Limb (tissue), 2 donors: ENCODE measurements around the gene ORAI3.

Experiments used
- DNase-seq, 2 donors: peaks; one replicate each; pipeline ENCODE4 v3.0.0-alpha.2; 2016; ENCODE audit errors: extremely low spot score in 2 of 2

Gene ORAI3

DNA sequence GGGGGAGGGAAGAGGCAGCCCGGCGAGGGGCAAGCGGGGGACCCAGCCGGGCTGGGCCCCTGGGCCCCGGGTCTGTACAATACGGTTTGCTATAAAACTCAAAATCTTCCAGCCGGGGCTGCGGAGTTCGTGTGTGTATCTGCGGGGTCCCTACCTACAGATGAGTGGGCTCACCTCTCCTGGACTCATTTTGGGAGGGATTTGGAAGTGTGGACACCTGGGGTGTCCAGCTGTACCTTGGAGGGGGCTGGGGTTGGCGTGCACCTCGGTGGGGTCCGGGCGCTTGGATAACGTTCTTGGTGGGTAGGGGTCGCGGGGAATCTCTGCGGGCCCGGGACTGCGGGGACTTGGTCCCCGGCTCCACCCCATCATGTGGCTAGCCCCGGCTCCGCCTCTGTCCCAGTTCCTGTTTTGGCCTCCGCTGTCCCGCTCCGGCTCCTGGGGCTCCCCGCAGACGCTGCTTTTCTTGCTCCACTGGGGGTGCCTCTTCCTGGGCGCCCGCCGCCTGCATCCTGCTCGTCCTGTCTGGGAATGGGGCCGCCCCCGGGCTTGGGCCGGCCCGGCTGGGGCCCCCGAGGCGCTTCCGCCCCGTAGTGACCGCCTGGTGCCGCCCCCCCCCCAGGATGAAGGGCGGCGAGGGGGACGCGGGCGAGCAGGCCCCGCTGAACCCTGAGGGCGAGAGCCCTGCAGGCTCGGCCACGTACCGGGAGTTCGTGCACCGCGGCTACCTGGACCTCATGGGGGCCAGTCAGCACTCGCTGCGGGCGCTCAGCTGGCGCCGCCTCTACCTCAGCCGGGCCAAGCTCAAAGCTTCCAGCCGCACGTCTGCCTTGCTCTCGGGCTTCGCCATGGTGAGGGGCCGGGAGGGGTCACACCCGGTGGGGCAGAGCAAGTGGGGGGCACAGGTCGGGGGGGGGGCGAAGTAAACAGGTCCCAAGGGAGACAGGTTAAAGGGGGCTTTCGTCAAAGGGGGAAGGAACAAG is at the start of gene ORAI3:
Gene ORAI3 (plus strand): TSS at position 402 of the 983 bp plus-strand sequence. CDS start 222 bp downstream, at position 624.
- peak; percentile 35 to 81 for DNase-seq

DNA sequence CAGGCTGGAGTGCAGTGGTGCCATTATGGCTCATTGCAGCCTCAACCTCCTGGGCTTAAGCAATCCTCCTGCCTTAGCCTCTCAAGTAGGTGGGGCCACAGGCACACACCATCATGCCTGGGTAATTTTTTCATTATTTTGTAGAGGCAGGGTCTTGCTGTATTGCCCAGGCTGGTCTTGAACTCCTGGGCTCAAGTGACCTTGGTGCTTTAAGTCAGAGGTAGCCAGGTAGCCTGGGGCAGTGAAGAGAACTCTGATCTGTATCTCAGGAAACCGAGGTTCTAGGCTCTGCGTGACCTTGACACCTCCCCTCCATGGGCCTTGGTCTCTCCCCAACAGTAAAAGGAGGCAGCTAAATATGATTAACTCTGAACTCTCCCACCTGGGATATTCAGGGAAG is 49.1 kb upstream of the ORAI3 start:
- no peak for DNase-seq

DNA sequence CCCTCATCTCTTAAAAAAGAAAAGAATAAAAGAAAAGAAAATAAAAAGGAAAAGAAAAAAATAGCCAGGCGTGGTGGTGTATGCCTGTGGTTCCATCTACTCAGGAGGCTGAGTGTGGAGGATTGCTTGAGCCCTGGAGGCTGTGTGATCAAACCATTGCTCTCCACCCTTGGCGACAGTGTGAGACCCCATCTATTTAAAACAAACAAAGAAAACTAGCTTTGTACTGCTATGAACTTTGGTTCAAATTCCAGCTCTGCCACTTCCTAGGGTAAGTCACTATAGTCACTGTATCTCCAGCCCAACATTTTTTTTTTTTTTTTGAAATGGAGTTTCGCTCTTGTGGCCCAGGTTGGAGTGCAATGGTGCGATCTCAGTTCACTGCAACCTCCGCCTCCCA is 48.3 kb upstream of the ORAI3 start:
- no peak for DNase-seq

DNA sequence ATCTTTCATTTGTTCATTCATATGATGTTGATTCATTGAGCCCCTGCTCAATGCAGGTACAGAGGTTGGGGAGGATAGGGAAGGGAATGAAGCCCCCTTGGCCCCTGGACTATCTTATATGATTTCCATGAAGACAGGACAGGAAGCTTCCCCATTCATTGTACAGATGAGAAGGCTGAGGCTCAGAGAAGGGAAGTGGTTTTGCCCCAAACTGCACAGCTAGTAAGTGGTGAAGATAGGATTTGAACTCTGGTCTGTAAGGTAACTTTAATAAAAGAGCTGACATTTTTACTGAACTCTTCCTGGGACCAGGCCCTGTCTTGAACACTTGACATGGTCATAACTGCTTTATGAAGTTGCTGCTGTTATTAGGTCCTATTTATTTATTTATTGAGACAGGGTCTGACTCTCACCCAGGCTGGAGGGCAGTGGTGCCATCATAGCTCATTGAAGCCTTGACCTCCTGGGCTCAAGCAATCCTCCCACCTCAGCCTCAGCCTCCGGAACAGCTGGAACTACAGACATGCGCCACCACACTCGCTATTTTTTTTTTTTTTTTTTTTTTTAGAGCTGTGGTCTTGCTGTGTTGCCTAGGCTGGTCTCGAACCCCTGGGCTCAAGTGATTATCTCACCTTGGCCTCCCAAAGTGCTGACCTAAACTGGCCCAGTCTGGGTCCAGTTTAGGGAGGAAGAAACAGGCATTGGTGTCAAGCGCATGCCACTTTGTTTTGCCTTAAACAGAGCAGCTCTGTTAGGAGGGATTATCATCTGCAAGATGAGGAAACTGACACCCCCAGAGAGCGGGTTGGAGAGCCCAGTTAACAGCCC is 47.5 kb upstream of the ORAI3 start:
- DNase-seq, result no peak

DNA sequence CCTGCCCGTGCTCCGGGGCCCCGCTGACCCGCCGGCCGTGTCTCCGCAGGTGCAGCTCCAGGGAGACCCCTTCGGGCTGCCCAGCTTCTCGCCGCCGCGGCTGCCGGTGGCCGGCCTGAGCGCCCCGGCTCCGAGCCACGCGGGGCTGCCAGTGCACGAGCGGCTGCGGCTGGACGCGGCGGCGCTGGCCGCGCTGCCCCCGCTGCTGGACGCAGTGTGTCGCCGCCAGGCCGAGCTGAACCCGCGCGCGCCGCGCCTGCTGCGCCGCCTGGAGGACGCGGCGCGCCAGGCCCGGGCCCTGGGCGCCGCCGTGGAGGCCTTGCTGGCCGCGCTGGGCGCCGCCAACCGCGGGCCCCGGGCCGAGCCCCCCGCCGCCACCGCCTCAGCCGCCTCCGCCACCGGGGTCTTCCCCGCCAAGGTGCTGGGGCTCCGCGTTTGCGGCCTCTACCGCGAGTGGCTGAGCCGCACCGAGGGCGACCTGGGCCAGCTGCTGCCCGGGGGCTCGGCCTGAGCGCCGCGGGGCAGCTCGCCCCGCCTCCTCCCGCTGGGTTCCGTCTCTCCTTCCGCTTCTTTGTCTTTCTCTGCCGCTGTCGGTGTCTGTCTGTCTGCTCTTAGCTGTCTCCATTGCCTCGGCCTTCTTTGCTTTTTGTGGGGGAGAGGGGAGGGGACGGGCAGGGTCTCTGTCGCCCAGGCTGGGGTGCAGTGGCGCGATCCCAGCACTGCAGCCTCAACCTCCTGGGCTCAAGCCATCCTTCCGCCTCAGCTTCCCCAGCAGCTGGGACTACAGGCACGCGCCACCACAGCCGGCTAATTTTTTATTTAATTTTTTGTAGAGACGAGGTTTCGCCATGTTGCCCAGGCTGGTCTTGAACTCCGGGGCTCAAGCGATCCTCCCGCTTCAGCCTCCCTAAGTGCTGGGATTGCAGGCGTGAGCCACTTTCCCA is 46.6 kb upstream of the ORAI3 start:
- peak in 1 of 2 donors; percentile 85 for DNase-seq

DNA sequence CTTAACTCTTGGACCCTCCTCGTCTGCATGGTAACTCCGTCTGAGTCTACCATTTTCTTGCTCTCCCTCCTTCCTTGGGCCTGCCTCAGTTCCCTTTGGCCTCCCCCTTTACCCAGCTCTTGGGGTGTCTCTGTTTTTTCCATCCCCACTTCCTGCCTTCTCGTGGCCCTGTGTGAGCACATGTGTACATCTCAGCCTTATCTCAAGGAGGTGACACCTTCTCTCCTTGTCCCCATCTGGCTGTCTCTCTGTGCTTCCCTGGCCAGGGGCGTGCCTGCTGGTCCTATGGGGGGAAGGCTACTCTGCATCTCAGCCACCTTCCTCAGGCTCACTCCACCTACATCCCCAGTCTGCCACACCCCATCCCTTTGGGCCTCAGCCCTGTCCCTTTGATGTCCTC is 45.9 kb upstream of the ORAI3 start:
- DNase-seq, result no peak

DNA sequence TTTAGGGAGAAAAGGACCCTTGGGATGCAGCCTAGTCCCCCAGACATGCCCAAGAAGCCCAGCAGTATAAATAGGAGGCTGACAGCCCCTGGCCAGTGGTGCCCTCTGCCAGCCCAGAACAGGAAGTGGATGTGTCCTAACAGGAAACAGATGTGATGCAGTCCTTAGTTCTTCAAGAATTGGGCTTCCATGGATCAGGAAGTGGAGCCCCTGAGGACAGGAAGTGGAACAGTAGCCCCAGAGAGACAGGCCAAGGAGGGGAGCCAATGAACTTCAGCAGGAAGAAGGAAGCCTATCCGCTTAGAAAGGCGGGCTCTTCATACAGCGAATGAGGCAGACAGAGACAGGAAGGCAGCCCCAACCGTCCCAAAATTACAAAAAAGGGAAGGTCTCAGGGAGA is 45.3 kb upstream of the ORAI3 start:
- no peak for DNase-seq

DNA sequence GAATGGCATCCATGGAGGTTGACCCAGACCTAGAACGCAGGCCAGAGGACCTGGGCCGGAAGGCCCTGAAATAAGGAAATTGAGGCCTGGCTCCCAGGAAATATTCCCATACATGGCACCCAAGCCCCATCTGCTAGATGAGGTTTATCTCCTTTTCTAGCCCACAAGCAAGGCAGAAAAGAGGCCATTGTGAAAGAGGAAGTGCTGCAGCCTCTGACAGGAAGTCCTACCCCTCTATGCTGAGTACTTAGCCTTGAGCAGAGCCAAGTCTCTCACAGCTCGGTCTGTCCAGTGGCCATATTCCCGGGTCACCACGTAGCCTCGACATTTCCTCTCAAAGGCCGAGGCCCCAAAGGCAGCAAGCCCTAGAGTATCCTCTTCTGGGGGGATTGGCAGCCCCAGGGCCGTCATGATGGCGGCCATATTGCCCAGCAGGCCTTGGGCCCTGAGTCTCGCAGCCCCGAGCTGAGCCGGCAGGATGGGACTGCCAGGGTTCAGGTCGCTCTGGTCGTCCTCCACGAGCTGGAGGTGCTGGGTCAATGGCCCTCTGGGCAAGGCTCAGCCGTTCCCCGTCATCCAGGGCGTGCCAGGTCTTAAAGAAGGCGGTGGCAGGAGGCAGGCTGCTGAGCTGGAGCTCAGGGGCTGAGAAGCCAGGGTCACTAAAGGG is 44.6 kb upstream of the ORAI3 start:
- no peak for DNase-seq

DNA sequence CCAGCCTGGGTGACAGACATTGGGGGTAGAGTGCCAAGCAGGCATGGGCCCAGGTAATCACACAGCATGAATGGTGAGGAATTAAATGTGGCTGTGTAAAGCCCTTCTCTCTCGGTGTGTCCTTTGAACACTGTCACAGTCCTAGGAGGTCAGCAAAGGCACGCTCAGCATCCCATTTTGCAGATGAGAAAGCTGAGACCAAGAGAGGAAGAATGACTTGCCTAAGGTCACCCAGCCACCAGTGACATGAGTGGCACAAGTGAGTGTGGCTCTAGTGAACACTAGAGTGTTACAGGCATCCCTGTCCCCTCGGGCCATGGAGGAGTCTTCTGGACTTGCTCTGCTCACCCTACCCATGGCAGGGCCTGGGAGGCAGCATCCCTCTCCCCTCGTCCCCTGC is 41.8 kb upstream of the ORAI3 start:
- DNase-seq, result no peak

DNA sequence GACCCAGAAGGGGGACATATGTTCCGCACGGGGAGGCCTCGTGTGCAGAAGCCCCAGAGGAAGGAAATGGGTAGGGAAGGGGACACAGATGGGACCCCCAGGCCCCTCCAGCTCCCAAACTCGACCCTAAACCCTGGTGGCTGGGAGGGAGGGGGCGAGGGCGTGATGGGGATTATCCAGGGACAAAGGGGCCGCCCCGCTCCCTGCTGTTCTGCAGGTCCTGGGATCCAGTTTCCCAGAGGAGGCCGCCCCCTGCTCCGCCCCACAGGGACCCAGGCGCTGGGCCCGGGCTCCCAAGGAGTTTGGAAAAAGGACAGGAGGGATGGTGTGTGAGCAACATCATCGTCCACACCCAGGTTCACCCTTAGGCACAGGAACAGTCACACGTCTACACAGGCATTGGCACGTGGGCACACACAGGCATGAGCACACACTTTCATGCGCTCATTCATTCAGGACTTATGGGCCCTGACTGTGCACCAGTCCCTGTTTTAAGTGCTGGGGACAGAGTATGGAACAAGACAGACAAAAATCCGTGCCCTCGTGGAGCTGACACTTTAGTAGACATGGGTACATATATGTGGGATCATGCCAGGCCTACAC is 38.3 kb upstream of the ORAI3 start:
- no peak for DNase-seq

DNA sequence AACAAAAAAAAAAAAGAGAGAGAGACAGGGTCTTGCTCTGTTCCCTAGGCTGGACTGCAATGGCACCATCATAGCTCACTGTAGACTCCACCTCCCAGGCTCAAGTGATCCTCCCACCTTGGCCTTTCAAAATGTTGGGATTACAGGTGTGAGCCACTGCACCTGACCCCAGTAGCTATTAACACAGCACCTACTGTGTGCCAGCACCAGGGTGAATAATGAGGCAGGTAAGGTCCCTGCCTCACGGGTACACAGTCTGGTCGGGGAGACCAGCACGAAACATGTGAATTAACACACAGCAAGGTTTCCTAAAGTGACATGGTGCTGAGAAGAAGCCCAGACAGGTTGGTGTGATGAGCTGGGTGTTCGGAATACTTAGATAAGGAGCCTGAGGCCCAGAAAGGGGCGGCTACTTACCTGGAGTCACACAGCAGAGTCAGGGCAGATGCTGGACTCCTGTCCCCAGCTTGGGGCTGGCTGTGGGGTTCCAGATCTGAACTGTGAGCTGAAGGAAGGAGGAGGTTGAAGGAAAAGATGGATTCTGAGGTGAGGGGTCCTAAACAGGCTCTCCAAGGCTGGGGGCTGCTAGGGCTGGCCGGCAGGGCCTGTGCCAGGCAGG is 36.0 kb upstream of the ORAI3 start:
- no peak for DNase-seq

DNA sequence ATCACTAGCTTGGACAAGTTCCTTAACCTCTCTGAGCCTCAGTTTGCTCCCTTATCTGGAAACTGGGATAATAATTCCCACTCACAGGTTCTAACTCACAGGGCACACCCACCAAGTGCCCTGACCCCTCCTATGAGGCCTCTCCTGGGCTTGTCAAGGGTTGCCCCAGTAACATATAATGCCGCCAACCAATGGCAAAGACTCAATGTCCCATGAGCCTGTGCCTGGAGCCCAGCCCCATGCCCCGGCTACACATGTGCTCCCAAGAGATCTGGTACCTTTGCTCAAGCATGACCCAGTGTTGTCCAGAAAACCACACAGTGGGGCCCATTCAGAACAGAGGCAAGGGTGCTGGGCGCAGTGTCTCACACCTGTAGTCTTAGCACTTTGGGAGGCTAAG is 34.0 kb upstream of the ORAI3 start:
- DNase-seq, result no peak

DNA sequence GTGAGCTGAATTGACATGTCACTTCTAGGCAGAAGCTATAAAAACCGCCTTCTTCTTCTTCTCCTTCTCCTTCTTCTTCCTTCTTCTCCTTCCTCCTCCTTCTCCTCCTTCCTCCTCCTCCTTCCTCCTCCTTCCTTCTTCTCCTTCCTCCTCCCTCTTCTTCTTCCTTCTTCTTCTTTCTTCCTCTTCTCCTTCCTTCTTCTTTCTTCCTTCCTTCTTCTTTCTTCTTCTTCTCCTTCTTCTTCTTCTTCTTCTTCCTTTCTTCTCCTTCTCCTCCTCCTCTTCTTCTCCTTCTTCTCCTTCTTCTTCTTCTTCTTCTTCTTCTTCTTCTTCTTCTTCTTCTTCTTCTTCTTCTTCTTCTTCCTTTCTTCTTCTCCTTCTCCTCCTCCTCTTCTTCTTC is 30.3 kb upstream of the ORAI3 start:
- DNase-seq, result no peak

DNA sequence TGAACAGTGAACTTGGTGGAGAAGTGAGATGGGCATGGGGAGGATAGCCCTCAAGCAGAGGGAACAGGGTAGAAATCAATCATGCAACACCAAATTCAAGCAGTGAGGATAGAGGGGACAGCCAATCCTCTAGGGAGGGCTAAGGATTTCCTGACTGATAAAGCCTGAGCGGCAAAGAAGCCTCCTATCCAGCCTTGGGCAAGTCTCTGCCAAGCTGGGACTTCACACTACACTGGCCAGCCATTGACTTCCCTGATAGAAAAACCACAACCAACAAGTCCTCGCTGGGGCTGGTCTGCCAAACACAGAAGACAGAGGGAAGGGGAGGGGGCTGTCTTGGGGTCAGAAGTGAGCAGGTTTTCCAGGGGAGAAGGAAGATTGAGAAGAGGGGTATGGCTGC is 28.0 kb upstream of the ORAI3 start:
- no peak for DNase-seq

DNA sequence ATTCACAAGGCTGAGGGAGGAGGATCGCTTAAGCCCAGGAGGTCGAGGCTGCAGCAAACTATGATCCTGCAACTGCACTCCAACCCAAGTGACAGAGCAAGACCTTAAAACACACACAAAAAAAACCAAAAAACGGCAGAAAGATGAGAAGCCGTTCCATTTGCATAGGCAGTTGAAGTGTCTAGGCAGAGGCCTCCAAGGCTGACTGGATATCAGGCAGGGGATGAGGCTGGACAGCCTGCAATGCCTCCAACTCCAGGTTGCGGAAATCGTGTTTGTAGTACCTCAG is 27.5 kb upstream of the ORAI3 start:
- no peak for DNase-seq

DNA sequence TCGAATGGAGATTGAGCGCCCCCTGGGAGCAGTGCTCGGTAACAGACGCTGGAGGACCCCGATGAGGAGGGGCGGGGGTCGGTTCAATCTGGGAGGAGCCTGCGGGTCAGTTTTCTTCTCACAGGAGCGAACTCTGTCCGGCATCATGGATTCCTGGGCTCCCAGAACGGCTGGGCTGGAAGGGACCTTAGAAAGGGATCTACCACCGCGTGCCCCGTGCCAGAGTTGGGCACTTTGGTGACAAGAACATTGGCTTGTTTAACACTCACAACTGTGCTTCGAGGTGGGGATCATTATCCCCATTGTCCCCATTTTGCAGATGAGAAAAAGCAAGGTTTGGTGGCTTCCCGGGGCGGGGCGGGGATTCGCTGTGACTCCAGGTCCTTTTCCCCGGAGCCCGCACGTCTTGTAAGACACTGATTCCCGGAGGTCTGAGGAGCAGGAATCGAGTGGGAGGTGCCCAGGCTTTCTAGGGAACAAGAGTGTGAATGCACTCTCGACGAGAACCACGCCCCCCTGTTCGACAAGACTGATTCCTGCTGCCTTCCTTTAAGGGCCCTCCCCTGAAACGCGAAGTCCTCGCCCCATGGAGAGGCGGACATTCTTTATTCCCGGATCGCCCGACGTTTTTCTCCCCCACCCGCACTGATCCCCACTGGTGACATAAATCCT is 27.0 kb upstream of the ORAI3 start:
- peak; percentile 95 to 97 for DNase-seq

DNA sequence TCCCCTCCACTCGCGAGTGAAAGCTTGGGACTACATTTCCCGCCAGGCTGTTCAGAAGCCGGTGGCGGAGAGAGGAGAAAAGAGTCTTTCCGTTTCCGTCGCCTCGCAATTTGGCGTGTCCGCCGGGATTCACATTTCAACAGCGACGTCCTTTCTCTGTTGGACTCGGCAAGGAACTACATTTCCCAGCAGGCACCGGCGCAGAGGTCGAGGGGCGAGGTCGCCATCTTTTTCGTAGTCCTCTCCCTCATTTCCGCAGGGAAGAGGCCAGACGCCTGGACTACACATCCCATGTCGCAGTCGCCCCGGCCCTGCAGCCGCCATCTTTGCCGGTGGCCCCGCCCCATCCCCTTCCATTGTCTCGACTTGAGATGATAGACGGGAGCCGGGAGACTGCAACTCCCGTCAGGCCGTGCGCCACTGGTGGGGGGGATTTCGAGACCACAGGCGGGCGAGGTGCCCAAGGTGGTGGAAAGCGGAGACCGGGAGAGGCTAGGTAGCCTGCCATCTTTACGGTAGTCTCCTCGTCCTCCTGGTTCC is 26.4 kb upstream of the ORAI3 start:
- peak; percentile 99 to 100 for DNase-seq

DNA sequence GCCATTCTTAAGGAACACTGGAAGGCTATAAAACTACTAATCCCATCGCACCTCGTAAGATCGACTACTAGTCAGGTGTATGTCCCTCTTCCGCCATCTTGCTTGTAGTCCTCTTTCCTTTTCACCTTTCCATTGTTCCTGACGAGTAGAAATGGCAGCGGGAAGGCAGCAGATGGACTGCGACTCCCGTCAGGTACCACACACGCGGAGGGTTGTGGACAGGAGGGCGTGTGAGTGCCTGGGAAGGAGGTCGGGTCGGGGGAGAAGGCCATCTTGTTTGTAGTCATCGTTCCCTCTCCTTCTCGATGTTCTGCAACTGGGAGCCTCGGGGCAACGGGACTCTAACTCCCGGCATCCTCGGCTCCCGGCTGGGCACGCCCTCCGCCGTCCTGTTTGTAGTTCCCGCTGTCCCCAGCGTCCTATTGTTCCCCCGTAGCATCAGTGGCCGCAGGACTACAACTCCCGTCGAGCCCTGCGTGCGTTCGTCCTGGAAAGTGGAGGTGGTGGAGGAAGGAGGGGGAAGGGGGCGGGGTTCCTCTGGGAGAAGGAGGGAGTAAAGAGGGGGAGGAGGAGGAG is 25.8 kb upstream of the ORAI3 start:
- DNase-seq, result peak; percentile 99 to 100

DNA sequence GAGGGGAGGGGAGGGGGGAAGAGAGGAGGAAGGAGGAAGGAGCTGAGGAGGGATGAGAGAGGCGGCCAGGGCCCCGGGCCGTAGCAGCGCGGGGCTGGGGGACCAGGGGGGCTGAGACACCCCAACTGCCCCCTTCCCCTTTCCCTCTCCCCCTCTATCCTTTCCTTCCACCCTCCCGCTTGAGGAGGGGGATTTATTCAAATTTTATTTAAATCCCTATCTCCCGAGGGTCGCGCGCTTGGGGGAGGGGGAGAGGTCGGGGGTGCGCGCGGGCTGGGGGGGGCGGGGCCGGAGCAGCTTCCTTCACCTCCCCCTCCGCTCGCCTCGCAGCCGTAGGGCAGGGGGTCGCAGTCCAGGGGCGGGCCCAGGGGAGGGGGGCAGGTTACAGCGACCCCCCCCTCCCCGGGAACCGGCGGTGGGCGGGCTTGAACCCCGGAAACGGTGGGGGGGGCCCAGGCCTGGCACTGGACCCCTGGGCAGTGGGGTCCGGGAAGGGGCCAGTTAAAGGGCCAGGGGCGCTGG is 25.3 kb upstream of the ORAI3 start, which contains the start of gene FBXL19:
Gene FBXL19 (plus strand): TSS at position 19 of the 522 bp plus-strand sequence. CDS start 2,183 bp downstream, outside the sequence.
- DNase-seq, result peak in 1 of 2 donors; percentile 87
